MM.1S (cell line): ENCODE data around the gene LNX1.

Experiments used
- CTCF ChIP-seq: fragments of 300-600 bp; sonication (generic); IDR thresholded peaks from 2 replicates; pipeline ENCODE4 v1.5.1; 2016; ENCODE audit warnings: antibody characterized with exemption, low read length, mixed read lengths
- EZH2 ChIP-seq: fragments of 300-600 bp; sonication (generic); optimal IDR thresholded peaks from 2 replicates; pipeline ENCODE3; 2017; ENCODE audit warnings: low read depth, mild to moderate bottlenecking, antibody characterized with exemption, low read length, mixed read lengths
- EZH2phosphoT487 ChIP-seq: fragments of 300-600 bp; sonication (generic); IDR thresholded peaks from 2 replicates; pipeline ENCODE4 v1.6.1; 2018; ENCODE audit warnings: antibody characterized with exemption, low read length

GRCh38 chr4:53478671-53479456 is 112.4 kb downstream of the LNX1 start:
- TF ChIP-seq CTCF: no peak
- no peak for TF ChIP-seq EZH2
- no peak for TF ChIP-seq EZH2phosphoT487
